A673 (cell line): ENCODE results near the gene PRAC2.

Source experiments
- EZH2 ChIP-seq: fragments of 200-600 bp; sonication (generic); IDR thresholded peaks from 2 replicates; pipeline ENCODE4 v1.6.1; 2017; ENCODE audit warnings: borderline replicate concordance, low read depth, mild to moderate bottlenecking, mixed read lengths, antibody characterized with exemption, low read length; ENCODE audit not compliant: poor library complexity, severe bottlenecking
- TF ChIP-seq, protein P1 (sequence below): fragments of 300-800, 200-600 bp; sonication (generic); conservative IDR thresholded peaks from 2 replicates; pipeline ENCODE4 v1.5.1; 2017; ENCODE audit warnings: low read depth, mild to moderate bottlenecking, antibody characterized with exemption, low read length, moderate library complexity, mixed read lengths

DNA sequence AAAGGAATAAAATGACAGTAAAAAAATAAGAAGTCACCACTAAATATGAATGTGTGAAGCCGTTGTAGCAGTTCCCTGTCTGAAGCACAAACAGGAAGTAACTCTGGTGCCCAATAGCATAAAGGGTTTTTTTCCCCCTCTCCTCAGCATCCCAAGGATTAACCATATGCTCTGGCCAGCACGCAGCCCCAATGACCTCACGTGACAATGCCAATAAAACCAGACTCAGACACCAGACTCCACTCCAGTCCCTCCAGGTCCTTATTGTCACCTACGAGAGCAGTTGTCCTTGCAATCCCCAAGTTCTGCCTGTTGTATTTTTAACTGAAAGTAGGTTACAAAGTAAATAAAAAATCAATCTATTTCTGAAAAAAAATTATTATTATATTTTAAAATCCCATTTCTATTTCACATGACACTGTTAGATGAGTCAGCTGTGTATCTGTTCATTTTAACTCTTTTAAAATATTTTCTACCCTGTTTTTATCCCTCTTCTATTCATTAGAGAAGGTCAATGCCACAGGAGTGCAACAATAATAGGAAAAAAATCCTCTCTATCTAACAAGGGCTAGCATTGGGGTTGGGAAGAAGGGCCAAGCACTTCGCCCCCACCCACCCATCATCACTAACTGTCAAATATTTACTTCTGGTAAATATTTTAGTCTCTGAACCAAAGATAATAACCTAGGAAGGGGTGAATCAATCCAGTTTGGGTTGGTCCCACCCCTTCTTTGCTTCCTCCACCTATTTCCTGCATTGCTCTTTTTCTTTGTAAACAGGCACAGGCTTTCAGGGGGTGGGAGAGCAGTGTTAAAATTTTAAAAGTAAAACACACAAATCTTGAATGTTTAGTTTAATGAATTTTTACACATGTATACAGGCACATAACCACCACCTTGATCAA lies 7.2 kb upstream of the PRAC2 start:
- TF ChIP-seq, protein P1, sequence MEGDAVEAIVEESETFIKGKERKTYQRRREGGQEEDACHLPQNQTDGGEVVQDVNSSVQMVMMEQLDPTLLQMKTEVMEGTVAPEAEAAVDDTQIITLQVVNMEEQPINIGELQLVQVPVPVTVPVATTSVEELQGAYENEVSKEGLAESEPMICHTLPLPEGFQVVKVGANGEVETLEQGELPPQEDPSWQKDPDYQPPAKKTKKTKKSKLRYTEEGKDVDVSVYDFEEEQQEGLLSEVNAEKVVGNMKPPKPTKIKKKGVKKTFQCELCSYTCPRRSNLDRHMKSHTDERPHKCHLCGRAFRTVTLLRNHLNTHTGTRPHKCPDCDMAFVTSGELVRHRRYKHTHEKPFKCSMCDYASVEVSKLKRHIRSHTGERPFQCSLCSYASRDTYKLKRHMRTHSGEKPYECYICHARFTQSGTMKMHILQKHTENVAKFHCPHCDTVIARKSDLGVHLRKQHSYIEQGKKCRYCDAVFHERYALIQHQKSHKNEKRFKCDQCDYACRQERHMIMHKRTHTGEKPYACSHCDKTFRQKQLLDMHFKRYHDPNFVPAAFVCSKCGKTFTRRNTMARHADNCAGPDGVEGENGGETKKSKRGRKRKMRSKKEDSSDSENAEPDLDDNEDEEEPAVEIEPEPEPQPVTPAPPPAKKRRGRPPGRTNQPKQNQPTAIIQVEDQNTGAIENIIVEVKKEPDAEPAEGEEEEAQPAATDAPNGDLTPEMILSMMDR = no peak
- no peak for TF ChIP-seq EZH2
